GM19467 (cell line): ENCODE results near the gene CAPN2.
"Not testable (repeated sequence)": the region's sequence is repeated elsewhere in the genome, so short reads cannot be mapped to it uniquely, and the experiment has no call there.

Experiments
- ATAC-seq: cut with Tn5 transposase; IDR thresholded peaks from one replicate; pipeline ENCODE4 v1.9.1; 2021; ENCODE audit warnings: mild to moderate bottlenecking, moderate library complexity; ENCODE audit not compliant: unreplicated experiment

CAPN2 gene

GRCh38 chr1:223738465-223739365, 26.4 kb downstream of the CAPN2 start:
- no peak for ATAC-seq

- no peak for ATAC-seq
These were observed 27.2 kb downstream of the CAPN2 start for GRCh38 chr1:223739366-223740037.

- not testable (repeated sequence) for ATAC-seq
These were observed 27.8 kb downstream of the CAPN2 start for GRCh38 chr1:223740038-223740736.

- ATAC-seq = no peak
These were observed 29.5 kb downstream of the CAPN2 start for GRCh38 chr1:223741861-223742260.

- no peak for ATAC-seq
These were observed 30.6 kb downstream of the CAPN2 start for GRCh38 chr1:223742856-223743517.

- no peak for ATAC-seq
These were observed 33.4 kb downstream of the CAPN2 start for GRCh38 chr1:223745731-223746130.

- no peak for ATAC-seq
These were observed 35.5 kb downstream of the CAPN2 start for GRCh38 chr1:223747838-223748335.

GRCh38 chr1:223748405-223748772, 36.0 kb downstream of the CAPN2 start:
- ATAC-seq = no peak

GRCh38 chr1:223748773-223749733, 36.7 kb downstream of the CAPN2 start:
- ATAC-seq = peak; percentile 81

GRCh38 chr1:223750730-223751570, 38.6 kb downstream of the CAPN2 start:
- no peak for ATAC-seq

GRCh38 chr1:223751696-223752095, 39.4 kb downstream of the CAPN2 start:
- ATAC-seq = no peak

GRCh38 chr1:223752721-223753515, 40.6 kb downstream of the CAPN2 start:
- ATAC-seq = no peak

GRCh38 chr1:223754681-223755431, 42.5 kb downstream of the CAPN2 start:
- no peak for ATAC-seq

GRCh38 chr1:223755432-223755792, 43.1 kb downstream of the CAPN2 start:
- no peak for ATAC-seq

- no peak for ATAC-seq
These were observed 43.8 kb downstream of the CAPN2 start for GRCh38 chr1:223755992-223756775.

GRCh38 chr1:223756806-223757700, 44.7 kb downstream of the CAPN2 start:
- ATAC-seq = no peak
